Left cardiac atrium (tissue), 4 donors: ENCODE results near the gene HNRNPA3. TPM values are rescaled to one million over a fixed set of nuclear protein-coding genes. Genes with fewer than 3 reads are reported as not detected.
"Not testable (repeated sequence)": the region's sequence is repeated elsewhere in the genome, so short reads cannot be mapped to it uniquely, and the experiment has no call there.

Experiments
- ATAC-seq, 2 donors: fragments of 200-7000 bp; cut with Tn5 transposase; one replicate each; pipeline ENCODE4 v1.9.1; 2020; ENCODE audit warnings: mild to moderate bottlenecking in 2 of 2, moderate library complexity in 2 of 2
- DNase-seq: peaks from one replicate; pipeline ENCODE4 v3.0.0-alpha.2; 2020
- intact Hi-C, 2 donors: fragments of 100-400 bp; cut with DNase I; formaldehyde crosslinking; loops; one replicate each; pipeline versions ENCODE4 v1.14.1 to v1.15.1; 2022 to 2023
- total RNA-seq, 2 donors: library from RNA; stranded (reverse); fragmentation: NEBNext Ultra II Directional; extraction: Animal tissue kit (Norgen Biotek cat#: 25700); gene quantifications; one replicate each; pipeline ENCODE4 v1.2.1, GENCODE V29; 2021
- donor health status: DM: no; HTN: yes; CAD: no.
- donor health status: DM: no; HTN: yes; CAD: no; lungs with severe emphysema.
- donor health status: DM: yes; HTN: yes; CAD: no.
- donor health status: Dilated cardiomyopathy.

Gene HNRNPA3
- total RNA-seq, 2 donors from 2014 or later = 81.3 to 117 TPM

DNA sequence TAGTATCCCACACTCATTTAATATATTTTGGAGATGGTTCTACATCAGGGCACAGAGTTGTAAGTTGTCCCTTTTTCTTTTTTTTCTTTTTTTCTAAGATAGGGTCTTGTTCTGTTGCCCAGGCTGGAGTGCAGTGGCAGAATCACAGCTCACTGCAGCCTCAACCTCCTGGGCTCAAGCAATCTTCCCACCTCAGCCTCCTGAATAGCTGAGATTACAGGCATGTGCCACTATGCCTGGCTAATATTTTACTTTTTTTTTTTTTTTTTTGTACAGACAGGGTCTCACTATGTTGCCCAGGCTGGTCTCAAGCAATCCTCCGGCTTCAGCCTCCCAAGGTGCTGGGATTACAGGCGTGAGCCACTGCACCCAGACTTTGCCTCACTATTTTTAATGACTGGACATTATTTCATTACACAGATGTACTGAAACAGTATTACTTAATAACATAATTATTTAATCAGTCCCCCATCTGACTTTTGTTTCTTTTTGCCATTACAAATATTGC lies 34.0 kb downstream of the HNRNPA3 start:
- intact Hi-C loops, DNase-seq, ATAC-seq: not testable (repeated sequence)

GRCh38 chr2:177247693-177248262 lies 35.2 kb downstream of the HNRNPA3 start:
- no peak for ATAC-seq
- DNase-seq = no peak
- intact Hi-C loops = no loop called here

GRCh38 chr2:177249038-177249437 lies 36.4 kb downstream of the HNRNPA3 start:
- DNase-seq (no peak), ATAC-seq (no peak)
- intact Hi-C loops = no loop called here

- ATAC-seq (no peak), DNase-seq (no peak)
- intact Hi-C loops = no loop called here
Measured at GRCh38 chr2:177250461-177250860, 37.9 kb downstream of the HNRNPA3 start.

DNA sequence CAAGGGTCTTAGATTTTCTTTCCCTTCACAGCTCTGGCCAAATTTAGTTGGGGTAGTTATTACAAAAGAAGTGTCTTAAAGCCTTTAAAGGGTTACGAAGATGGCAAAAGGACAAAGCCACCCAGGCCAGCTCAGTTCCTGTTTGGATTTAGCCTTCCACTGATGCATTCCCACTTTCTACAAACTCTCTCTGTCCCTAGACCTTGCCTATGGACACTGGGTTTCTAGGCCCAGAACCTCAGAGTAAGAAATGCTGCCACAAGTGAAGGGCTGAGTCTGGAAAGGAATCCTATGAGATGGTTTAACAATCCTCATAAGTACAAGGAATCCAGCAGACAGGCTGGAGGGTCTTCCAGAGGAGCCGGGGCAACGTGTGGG lies 38.6 kb downstream of the HNRNPA3 start:
- intact Hi-C loops = no loop called here
- ATAC-seq (no peak), DNase-seq (no peak)

DNA sequence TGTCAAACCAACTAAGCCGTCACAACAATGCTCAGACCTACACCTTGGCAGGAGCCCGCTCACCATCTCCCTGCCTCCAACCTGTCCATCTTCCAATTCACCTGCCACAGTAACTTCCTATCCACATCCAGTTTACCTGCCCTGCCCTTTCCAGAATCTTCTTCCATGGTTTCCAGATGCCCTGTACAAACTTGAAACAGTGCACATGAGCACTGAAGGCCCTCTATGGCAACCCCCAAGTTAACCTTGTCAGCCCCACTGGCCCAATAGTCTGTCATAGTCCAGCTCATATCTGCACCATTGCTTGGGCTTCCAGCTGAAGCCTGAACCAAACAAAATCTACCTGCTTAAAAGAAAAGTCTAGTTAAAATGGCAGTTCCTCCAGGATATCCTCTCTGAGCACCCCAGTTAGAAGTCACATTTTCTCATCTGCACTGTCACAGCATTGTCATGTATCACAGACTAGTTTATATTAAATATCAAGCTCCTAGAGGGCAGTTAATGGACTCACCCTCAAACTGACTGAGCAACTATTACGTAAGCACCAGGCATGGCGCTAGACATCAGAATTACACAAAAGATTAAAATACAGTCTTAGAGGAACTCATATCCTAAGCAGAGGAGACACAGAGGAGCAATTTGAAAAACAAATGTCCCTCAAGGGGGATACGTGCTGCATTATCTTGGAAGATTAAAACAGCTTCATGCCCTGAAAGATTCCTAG lies 40.4 kb downstream of the HNRNPA3 start:
- no peak for ATAC-seq
- no peak for DNase-seq
- intact Hi-C loops = no loop called here

GRCh38 chr2:177253704-177254103 lies 41.1 kb downstream of the HNRNPA3 start:
- intact Hi-C loops = no loop called here
- ATAC-seq (no peak), DNase-seq (no peak)

GRCh38 chr2:177254433-177255226 lies 42.0 kb downstream of the HNRNPA3 start:
- DNase-seq (peak; percentile 49), ATAC-seq (peak in 1 of 2 donors; percentile 3)

DNA sequence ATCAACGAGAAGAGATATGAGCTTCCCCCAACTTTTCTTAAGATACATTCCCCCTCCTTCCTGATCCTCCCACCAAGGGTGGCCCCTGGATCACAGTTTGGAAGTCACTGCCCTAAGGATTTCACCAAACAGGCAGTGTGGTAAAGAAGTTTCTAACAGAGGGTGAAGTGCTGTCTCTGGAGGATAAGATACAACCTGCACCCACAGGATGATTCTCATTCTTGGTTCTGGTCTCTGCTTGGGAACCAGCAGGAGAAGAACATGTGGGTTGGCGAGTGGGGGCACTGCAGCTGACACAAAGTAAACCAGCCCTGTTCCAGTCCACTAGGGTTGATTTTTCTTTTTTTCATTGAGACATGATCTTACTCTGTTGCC lies 42.6 kb downstream of the HNRNPA3 start:
- intact Hi-C loops = no loop called here
- ATAC-seq (no peak), DNase-seq (no peak)

More at GRCh38 chr2:177254433-177255226, 42.0 kb downstream of the HNRNPA3 start:
- intact Hi-C loops = no loop called here

GRCh38 chr2:177256026-177256425 lies 43.4 kb downstream of the HNRNPA3 start:
- intact Hi-C loops = no loop called here
- DNase-seq (no peak), ATAC-seq (no peak)

DNA sequence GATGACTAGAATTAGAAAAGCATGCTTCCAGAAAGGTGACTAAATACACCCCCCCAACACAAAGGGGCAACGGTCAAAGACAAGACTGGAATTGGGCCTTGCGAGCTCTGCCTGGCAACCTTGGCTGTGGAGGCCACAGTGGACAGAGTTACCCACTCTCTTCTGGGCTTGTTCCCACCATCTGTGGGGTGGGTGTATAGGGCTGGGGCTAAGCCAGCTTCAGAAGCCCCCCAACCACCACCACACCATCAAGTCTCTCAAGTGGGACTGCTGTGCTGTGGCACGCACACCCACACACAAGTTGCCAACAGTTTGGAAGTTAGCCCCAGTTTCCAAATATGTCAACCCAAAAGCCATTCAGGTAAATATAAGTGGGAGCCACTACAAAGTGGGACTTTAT lies 44.1 kb downstream of the HNRNPA3 start:
- ATAC-seq (no peak), DNase-seq (no peak)
- intact Hi-C loops = no loop called here

GRCh38 chr2:177257471-177257870 lies 44.9 kb downstream of the HNRNPA3 start:
- intact Hi-C loops = no loop called here
- ATAC-seq (no peak), DNase-seq (no peak)

- DNase-seq = no peak
- no peak for ATAC-seq
- intact Hi-C loops = no loop called here
Measured at GRCh38 chr2:177258059-177258458, 45.5 kb downstream of the HNRNPA3 start.

DNA sequence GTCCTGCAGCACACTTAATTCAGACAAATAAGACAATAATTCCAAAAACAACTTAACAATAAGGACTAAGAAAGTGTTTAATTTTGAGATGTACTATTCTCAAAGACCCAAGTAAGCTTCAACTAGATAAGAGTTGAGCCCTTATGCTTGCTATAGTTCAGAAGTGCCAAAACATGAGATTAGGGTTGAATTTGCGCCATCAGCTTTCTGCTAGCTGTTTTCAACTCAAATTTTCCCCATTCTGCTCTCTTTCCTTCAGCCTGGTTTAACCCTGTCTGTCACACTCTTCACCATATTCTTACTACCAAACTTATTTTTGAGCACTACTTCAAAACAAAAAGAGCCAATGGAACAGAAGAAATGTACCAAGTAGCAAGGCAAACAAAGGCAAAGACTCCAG lies 47.8 kb downstream of the HNRNPA3 start:
- no peak for ATAC-seq
- intact Hi-C loops = loop anchor here (5.0 to 10.0 kb wide), 2 partner anchors 46 to 93 kb away; partner anchors contain the start of gene HNRNPA3 (in 1 of the 2)

GRCh38 chr2:177261116-177262060 lies 48.8 kb downstream of the HNRNPA3 start:
- DNase-seq (no peak), ATAC-seq (no peak)
- intact Hi-C loops = loop anchor here (5.0 to 10.0 kb wide), 2 partner anchors 47 to 94 kb away; partner anchors contain the start of gene HNRNPA3 (in 1 of the 2)

More for the DNA sequence above, 47.8 kb downstream of the HNRNPA3 start:
- DNase-seq = no peak

GRCh38 chr2:177262092-177262491 lies 49.5 kb downstream of the HNRNPA3 start:
- intact Hi-C loops = loop anchor here (5.0 to 10.0 kb wide), 2 partner anchors 47 to 95 kb away; partner anchors contain the start of gene HNRNPA3 (in 1 of the 2)
- ATAC-seq (no peak), DNase-seq (no peak)

DNA sequence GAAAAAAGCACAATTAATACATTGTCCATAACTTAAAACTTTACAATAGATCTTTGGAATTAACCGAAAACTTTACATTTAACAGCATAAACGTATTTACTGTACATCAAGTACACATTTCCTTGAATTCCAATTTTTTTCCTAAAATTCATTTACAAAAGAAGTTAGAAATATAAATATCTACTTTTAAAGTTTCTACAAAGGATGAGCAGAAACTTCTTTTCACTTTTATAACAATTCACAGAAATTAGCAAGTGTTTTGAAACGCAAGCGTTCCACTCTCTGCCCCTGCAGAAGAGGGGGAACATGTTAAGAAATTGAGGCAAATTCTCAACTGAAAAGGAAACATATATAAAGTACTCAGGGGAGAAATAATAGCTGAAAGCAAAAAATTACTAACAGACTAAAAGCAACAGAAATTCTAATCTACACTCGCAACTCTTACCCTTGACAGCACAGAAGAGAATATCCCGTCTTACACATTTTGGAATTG lies 50.4 kb downstream of the HNRNPA3 start:
- ATAC-seq (no peak), DNase-seq (no peak)
- intact Hi-C loops = loop anchor here (1.0 to 10.0 kb wide), 3 partner anchors 48 to 96 kb away; partner anchors contain the start of gene HNRNPA3 (in 1 of the 2)
